Tibial artery (tissue), 4 donors: ENCODE data around the gene ERCC6L.
"Not testable (repeated sequence)": the region's sequence is repeated elsewhere in the genome, so short reads cannot be mapped to it uniquely, and the experiment has no call there.

Source experiments
- DNase-seq, 2 donors: peaks; one replicate each; pipeline ENCODE4 v3.0.0-alpha.2; 2019
- H3K27ac ChIP-seq, 2 donors: fragments of 200-600 bp; sonication (generic) in 1 of 2; 1 replicate in 1 of 2; 2 replicates in 1 of 2; pipeline ENCODE4 v1.5.1; 2018 to 2019; ENCODE audit warnings: mild to moderate bottlenecking in 1 of 2
- H3K27me3 ChIP-seq, 2 donors: fragments of 200-600 bp; sonication (generic) in 1 of 2; one replicate each; pipeline versions ENCODE4 v1.5.1 to v1.6.0; 2016 to 2019
- H3K36me3 ChIP-seq, 3 donors: fragments of 200-600 bp; sonication (generic) in 2 of 3; one replicate each; pipeline ENCODE4 v1.5.1; 2016 to 2019; ENCODE audit warnings: mild to moderate bottlenecking in 2 of 3
- H3K4me1 ChIP-seq, 4 donors: fragments of 200-600 bp; sonication (generic) in 2 of 4; 1 replicate in 3 of 4; 2 replicates in 1 of 4; pipeline ENCODE4 v1.5.1; 2016 to 2019
- H3K4me3 ChIP-seq, 2 donors: fragments of 200-600 bp; sonication (generic) in 1 of 2; 1 replicate in 1 of 2; 2 replicates in 1 of 2; pipeline ENCODE4 v1.5.1; 2018 to 2019; ENCODE audit warnings: mild to moderate bottlenecking in 2 of 2
- H3K9me3 ChIP-seq, 3 donors: fragments of 200-600 bp; sonication (generic) in 1 of 3; one replicate each; pipeline ENCODE4 v1.5.1; 2016 to 2019
- intact Hi-C: fragments of 100-400 bp; cut with DNase I; formaldehyde crosslinking; loops from one replicate; pipeline ENCODE4 v1.15.0; 2023; ENCODE audit warnings: low total_unique reads
- TF ChIP-seq, protein P1 (sequence below), 2 experiments: fragments of 200-600 bp in 1 of 2; fragments of 450-650 bp in 1 of 2; IDR thresholded peaks; one replicate each; pipeline ENCODE4 v1.5.1; 2017 to 2019; ENCODE audit warnings: antibody characterized with exemption in 2 of 2, mild to moderate bottlenecking in 1 of 2, moderate library complexity in 1 of 2

Gene ERCC6L

DNA sequence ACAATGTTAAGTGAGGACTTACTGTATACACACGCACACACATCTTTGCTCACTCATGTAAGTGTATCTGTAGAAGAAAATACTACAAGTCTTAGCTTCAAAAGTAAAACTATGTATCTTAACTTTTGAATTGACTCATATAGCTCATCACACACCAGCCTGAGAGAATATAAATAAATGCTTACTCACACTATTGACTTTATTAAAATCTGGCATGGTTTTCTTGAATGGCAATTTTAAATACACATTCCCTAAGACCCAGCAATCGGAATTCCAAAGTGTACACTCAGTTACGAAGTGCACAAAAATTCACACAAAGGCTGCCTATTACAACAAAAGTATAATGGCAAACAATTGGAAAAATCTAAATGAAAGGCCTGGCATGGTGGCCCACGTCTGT, 2.0 kb downstream of the ERCC6L start:
- intact Hi-C loops, result loop anchor here (10.0 kb wide), 1 partner anchor 1138 kb away; no protein-coding TSS in a partner anchor
- H3K27ac ChIP-seq, result no peak overlapping the region
- H3K4me3 ChIP-seq, result no peak overlapping the region
- H3K36me3 ChIP-seq, result no peaks in the 10 kb centered on the region
- no peaks in the 10 kb centered on the region for H3K27me3 ChIP-seq
- H3K4me1 ChIP-seq, result peaks cover 0 to 4% (median 2%) of the 10 kb centered on the region in 4 donors
- TF ChIP-seq, protein P1, sequence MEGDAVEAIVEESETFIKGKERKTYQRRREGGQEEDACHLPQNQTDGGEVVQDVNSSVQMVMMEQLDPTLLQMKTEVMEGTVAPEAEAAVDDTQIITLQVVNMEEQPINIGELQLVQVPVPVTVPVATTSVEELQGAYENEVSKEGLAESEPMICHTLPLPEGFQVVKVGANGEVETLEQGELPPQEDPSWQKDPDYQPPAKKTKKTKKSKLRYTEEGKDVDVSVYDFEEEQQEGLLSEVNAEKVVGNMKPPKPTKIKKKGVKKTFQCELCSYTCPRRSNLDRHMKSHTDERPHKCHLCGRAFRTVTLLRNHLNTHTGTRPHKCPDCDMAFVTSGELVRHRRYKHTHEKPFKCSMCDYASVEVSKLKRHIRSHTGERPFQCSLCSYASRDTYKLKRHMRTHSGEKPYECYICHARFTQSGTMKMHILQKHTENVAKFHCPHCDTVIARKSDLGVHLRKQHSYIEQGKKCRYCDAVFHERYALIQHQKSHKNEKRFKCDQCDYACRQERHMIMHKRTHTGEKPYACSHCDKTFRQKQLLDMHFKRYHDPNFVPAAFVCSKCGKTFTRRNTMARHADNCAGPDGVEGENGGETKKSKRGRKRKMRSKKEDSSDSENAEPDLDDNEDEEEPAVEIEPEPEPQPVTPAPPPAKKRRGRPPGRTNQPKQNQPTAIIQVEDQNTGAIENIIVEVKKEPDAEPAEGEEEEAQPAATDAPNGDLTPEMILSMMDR (IDR thresholded peaks at IDR 0.05), result no peak
- no peak for DNase-seq
- H3K9me3 ChIP-seq, result no peaks in the 10 kb centered on the region

DNA sequence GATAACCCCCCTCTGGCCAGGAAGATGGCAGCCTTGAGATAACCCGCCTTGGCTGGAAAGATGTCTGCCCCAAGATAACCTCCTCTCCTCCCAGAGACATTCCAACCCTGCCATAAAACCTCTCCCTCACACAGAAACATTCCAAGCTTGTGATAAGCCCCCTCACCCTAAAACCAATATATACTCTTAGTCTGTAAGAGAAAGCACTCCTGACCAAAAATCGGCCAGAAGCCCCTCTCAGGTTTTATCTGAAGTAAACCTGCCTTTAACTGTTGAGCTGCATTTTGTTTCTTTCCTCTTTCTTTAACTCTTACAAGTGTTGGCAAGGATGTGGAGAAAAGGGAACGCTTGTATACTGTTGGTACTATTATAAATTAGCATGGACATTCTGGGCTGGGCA, 8.5 kb downstream of the ERCC6L start:
- no peak for DNase-seq
- H3K27ac ChIP-seq, result no peak overlapping the region
- H3K9me3 ChIP-seq, result peaks cover 0 to 12% (median 9%) of the 10 kb centered on the region in 3 donors
- H3K4me1 ChIP-seq, result no peaks in the 10 kb centered on the region
- intact Hi-C loops, result loop anchor here (10.0 kb wide), 1 partner anchor 1145 kb away; no protein-coding TSS in a partner anchor
- H3K36me3 ChIP-seq, result no peaks in the 10 kb centered on the region
- TF ChIP-seq, protein P1 (IDR thresholded peaks at IDR 0.05), result no peak
- no peak overlapping the region for H3K4me3 ChIP-seq
- H3K27me3 ChIP-seq, result no peaks in the 10 kb centered on the region

DNA sequence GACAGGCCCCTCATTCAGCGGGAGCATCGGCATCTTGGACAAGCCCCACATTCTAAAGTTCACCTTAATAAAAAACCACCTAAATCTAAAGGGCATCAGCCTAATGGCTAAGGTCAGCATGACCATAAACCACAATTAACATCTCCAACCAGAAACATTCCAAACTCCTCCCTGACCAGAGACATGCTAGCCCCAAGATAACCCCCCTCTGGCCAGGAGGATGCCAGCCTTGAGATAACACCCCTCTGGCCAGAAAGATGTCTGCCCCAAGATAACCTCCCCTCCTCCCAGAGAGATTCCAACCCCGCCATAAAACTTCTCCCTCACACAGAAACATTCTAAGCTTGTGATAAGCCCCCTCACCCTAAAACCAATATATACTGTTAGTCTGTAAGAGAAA, 18.5 kb downstream of the ERCC6L start:
- DNase-seq, H3K9me3 ChIP-seq, H3K36me3 ChIP-seq, H3K4me3 ChIP-seq, H3K27me3 ChIP-seq, H3K4me1 ChIP-seq, intact Hi-C loops, H3K27ac ChIP-seq: not testable (repeated sequence)

DNA sequence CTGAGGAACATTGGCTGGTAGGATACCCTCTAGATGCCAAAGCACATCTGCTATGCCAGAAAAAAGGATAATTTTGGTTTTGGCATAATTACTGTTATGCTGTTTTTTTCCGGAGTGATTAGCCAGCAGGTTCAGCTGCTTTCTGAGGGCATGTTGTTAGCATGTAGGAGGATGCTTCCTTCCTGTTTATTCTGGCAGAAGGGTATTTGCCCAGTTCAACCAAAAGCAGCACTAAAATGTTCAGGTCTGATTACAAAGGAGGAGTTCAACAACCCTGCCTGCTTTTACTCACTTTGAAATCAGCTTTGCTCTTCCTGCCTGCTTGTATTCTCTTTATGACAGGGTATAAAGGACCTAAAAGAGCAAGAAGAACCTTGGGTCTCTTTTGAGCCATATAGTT, 21.9 kb downstream of the ERCC6L start:
- Histone ChIP-seq H3K9me3 (peaks cover 0 to 7% (median 0%) of the 10 kb centered on the region in 3 donors), H3K4me3 (no peak overlapping the region), H3K36me3 (no peaks in the 10 kb centered on the region), H3K27ac (no peak overlapping the region), H3K27me3 (no peaks in the 10 kb centered on the region), H3K4me1 (no peaks in the 10 kb centered on the region)
- TF ChIP-seq, protein P1 (IDR thresholded peaks at IDR 0.05), result no peak
- no peak for DNase-seq
- intact Hi-C loops, result no loop called here

DNA sequence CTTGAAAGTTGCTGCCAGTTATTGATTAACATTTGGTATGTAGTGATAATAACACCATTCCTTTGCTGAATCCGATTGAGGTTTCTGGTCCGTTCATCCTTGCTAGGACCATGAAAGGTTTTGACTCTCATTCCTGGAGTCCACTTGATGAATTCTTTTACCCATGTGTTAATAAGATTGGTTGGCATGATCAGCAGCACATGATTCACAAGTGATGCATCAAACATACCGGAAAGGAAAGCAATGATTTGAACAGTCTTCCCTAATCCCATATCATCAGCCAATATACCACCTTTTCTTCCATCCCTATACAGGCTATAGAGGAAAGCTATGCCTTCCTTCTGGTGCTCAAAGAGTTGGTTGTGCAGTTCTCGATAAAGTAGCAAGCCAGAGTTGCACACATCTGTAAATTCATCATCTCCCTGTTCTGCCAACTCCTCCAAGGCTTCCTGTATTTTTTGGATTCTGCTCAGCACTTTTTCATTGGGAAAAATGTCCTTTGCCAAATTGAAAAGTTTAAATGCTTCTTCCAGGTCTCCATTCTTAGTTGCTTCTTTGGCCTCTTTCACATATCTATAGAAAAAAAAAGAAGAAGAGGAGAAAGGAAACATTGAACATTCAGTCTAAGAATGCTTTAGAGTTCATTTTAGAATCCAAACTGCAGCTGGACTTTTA, 30.6 kb downstream of the ERCC6L start:
- Histone ChIP-seq H3K27ac (no peak overlapping the region), H3K9me3 (no peaks in the 10 kb centered on the region), H3K4me3 (no peak overlapping the region), H3K36me3 (no peaks in the 10 kb centered on the region), H3K4me1 (no peaks in the 10 kb centered on the region), H3K27me3 (no peaks in the 10 kb centered on the region)
- no peak for DNase-seq
- intact Hi-C loops, result no loop called here
- TF ChIP-seq, protein P1 (IDR thresholded peaks at IDR 0.05), result no peak

DNA sequence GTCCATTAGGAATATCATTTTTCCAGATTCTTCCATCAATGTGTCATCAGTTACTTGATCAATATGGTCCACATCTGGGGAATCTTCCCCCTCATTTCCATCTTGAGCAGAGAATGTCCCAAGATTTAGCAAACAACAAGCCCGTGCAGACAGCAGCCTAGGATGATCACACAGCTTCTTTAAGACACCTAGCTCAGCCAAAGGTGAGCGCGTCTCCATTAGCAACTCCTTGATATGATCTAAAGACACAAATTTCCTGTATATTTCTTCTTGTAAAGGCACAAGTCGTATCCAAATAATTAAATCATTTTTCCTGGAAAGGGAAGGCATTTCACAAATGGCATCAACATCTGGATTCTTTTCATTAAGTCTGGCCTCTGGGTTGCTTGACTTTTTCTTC, 31.5 kb downstream of the ERCC6L start:
- H3K36me3 ChIP-seq, result peaks cover 0 to under 1% (median 0%) of the 10 kb centered on the region in 3 donors
- H3K27ac ChIP-seq, result no peak overlapping the region
- TF ChIP-seq, protein P1 (IDR thresholded peaks at IDR 0.05), result no peak
- H3K4me3 ChIP-seq, result no peak overlapping the region
- no peaks in the 10 kb centered on the region for H3K9me3 ChIP-seq
- DNase-seq, result no peak
- no peaks in the 10 kb centered on the region for H3K4me1 ChIP-seq
- no peaks in the 10 kb centered on the region for H3K27me3 ChIP-seq
- intact Hi-C loops, result no loop called here
